ENCODE results near the gene TANC1. TPM values are rescaled to one million over a fixed set of nuclear protein-coding genes. Genes with fewer than 3 reads are reported as not detected.

TANC1 gene
- polyA plus RNA-seq, 1 donor (not counting 4 experiments of a cell fraction or from before 2014, with no cell fraction given) = 33.5 TPM

- Histone ChIP-seq H3K9ac (ENCODE audit: control insufficient read depth, extremely low read depth, insufficient read depth, low read length) (no peak overlapping the region), H2AFZ (ENCODE audit: control insufficient read depth, low read length) (no peak overlapping the region), H3K4me3 (ENCODE audit: control insufficient read depth in 2 of 3, extremely low read depth in 1 of 3, insufficient read depth in 2 of 3, low read depth in 1 of 3, low read length in 3 of 3) (no peak overlapping the region), H3K79me2 (ENCODE audit: control insufficient read depth, insufficient read depth, low read length) (no peaks in the 10 kb centered on the region), H3K9me3 (ENCODE audit: control insufficient read depth, low read depth, low read length) (no peaks in the 10 kb centered on the region), H3K27me3 (ENCODE audit: control insufficient read depth, extremely low read depth, insufficient read depth, low read length) (no peaks in the 10 kb centered on the region), H3K9me1 (ENCODE audit: control insufficient read depth, extremely low read depth, insufficient read depth, low read length) (no peaks in the 10 kb centered on the region), H3K4me2 (ENCODE audit: control insufficient read depth, extremely low read depth, insufficient read depth, low read depth, low read length) (no peak overlapping the region), H3K36me3 (ENCODE audit: control insufficient read depth in 2 of 2, extremely low read depth in 1 of 2, insufficient read depth in 2 of 2, low read length in 2 of 2) (peaks cover 44 to 48% of the 10 kb centered on the region in 2 experiments), H3K27ac (ENCODE audit: control insufficient read depth, insufficient read depth, low read length) (no peak overlapping the region), H4K20me1 (ENCODE audit: control insufficient read depth, extremely low read depth, insufficient read depth, low read length) (no peaks in the 10 kb centered on the region), H3K4me1 (ENCODE audit: control insufficient read depth, extremely low read depth, insufficient read depth, low read length) (no peaks in the 10 kb centered on the region)
- TF ChIP-seq, protein P1, sequence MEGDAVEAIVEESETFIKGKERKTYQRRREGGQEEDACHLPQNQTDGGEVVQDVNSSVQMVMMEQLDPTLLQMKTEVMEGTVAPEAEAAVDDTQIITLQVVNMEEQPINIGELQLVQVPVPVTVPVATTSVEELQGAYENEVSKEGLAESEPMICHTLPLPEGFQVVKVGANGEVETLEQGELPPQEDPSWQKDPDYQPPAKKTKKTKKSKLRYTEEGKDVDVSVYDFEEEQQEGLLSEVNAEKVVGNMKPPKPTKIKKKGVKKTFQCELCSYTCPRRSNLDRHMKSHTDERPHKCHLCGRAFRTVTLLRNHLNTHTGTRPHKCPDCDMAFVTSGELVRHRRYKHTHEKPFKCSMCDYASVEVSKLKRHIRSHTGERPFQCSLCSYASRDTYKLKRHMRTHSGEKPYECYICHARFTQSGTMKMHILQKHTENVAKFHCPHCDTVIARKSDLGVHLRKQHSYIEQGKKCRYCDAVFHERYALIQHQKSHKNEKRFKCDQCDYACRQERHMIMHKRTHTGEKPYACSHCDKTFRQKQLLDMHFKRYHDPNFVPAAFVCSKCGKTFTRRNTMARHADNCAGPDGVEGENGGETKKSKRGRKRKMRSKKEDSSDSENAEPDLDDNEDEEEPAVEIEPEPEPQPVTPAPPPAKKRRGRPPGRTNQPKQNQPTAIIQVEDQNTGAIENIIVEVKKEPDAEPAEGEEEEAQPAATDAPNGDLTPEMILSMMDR (optimal IDR thresholded peaks at IDR 0.05 in 1 of 3, IDR thresholded peaks at IDR 0.05 in 1 of 3, conservative IDR thresholded peaks at IDR 0.05 in 1 of 3; ENCODE audit: extremely low read depth in 1 of 3, insufficient read depth in 2 of 3, low read length in 3 of 3) = no peak
- TF ChIP-seq EZH2 (IDR thresholded peaks at IDR 0.05; ENCODE audit: low read length) = no peak
- dilution Hi-C loops (cut with MboI; ENCODE audit: extremely low pct_ligation_motif_present, low sequenced_read_pairs) = no loop called here
- no peak for FAIRE-seq
- no peak for DNase-seq (ENCODE audit: low read depth, low spot score)
Observed at GRCh38 chr2:159219394-159219998, 251.1 kb downstream of the TANC1 start.

DNA sequence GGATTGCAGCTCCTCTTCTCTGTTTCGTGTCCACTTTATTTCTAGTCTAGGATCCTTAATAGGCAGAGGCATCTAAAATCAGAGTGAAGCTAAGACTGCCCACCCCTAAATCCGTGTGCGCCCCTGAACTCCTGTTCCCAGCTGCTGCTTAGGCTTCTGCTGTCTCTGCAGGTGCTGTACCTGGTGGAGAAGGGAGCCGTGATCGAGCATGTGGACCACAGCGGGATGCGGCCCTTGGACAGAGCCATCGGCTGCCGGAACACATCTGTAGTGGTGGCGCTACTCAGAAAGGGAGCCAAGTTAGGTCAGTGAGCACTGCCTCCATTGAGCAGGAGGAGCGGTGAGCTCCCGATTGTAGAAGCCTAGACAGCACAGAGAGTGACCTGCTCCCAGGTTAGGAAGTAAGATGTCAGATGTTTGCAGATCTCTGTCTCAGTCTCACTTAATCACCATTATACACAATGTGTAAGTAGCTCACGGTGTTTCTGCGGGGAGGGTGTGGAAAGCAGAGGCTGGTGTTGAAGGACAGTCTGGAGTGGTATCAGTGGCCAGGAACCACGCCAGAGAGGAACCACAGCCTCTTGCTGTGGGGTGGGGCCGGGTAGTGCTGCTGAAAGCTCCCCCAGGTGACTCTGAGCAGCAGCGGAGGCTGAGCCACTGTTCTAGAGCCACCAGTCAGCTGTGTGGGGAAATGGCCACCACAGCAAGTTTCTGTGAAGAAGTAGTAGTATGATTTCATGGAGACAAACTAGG is 255.8 kb downstream of the TANC1 start:
- TF ChIP-seq EZH2 (IDR thresholded peaks at IDR 0.05; ENCODE audit: low read length) = no peak
- TF ChIP-seq, protein P1 (optimal IDR thresholded peaks at IDR 0.05 in 1 of 3, IDR thresholded peaks at IDR 0.05 in 1 of 3, conservative IDR thresholded peaks at IDR 0.05 in 1 of 3; ENCODE audit: extremely low read depth in 1 of 3, insufficient read depth in 2 of 3, low read length in 3 of 3) = no peak

More for the DNA sequence above, 255.8 kb downstream of the TANC1 start:
- Histone ChIP-seq H3K27me3 (ENCODE audit: control insufficient read depth, extremely low read depth, insufficient read depth, low read length) (no peaks in the 10 kb centered on the region), H3K4me2 (ENCODE audit: control insufficient read depth, extremely low read depth, insufficient read depth, low read depth, low read length) (no peak overlapping the region), H2AFZ (ENCODE audit: control insufficient read depth, low read length) (no peak overlapping the region), H3K4me3 (ENCODE audit: control insufficient read depth in 2 of 3, extremely low read depth in 1 of 3, insufficient read depth in 2 of 3, low read depth in 1 of 3, low read length in 3 of 3) (no peak overlapping the region), H3K36me3 (ENCODE audit: control insufficient read depth in 2 of 2, extremely low read depth in 1 of 2, insufficient read depth in 2 of 2, low read length in 2 of 2) (peaks cover 34 to 47% of the 10 kb centered on the region in 2 experiments), H3K79me2 (ENCODE audit: control insufficient read depth, insufficient read depth, low read length) (no peaks in the 10 kb centered on the region), H3K4me1 (ENCODE audit: control insufficient read depth, extremely low read depth, insufficient read depth, low read length) (no peaks in the 10 kb centered on the region), H3K9me1 (ENCODE audit: control insufficient read depth, extremely low read depth, insufficient read depth, low read length) (no peaks in the 10 kb centered on the region), H3K9me3 (ENCODE audit: control insufficient read depth, low read depth, low read length) (no peaks in the 10 kb centered on the region), H3K27ac (ENCODE audit: control insufficient read depth, insufficient read depth, low read length) (no peak overlapping the region), H3K9ac (ENCODE audit: control insufficient read depth, extremely low read depth, insufficient read depth, low read length) (no peak overlapping the region), H4K20me1 (ENCODE audit: control insufficient read depth, extremely low read depth, insufficient read depth, low read length) (no peaks in the 10 kb centered on the region)
- DNase-seq (ENCODE audit: low read depth, low spot score) (no peak), FAIRE-seq (no peak)
- dilution Hi-C loops (cut with MboI; ENCODE audit: extremely low pct_ligation_motif_present, low sequenced_read_pairs) = no loop called here
